Endothelial cell of umbilical vein (primary cell): ENCODE results near the gene ATP9B.

Source experiments
- EZH2 ChIP-seq: IDR thresholded peaks from 2 replicates; pipeline ENCODE4 v1.6.1; 2012; ENCODE audit warnings: borderline replicate concordance, low read depth, mild to moderate bottlenecking, moderate library complexity, low read length, inconsistent platforms; ENCODE audit not compliant: severe bottlenecking
- FOS ChIP-seq: IDR thresholded peaks from 2 replicates; pipeline ENCODE4 v1.6.1; 2011; ENCODE audit warnings: mild to moderate bottlenecking, low read length, moderate library complexity, borderline replicate concordance; ENCODE audit not compliant: insufficient read depth
- POLR2A ChIP-seq: IDR thresholded peaks from 2 replicates; pipeline ENCODE4 v1.6.1; 2012; ENCODE audit warnings: low read depth, mild to moderate bottlenecking, control low read depth, low read length
- POLR2AphosphoS5 ChIP-seq: IDR thresholded peaks from 2 replicates; pipeline ENCODE4 v1.6.1; 2012; ENCODE audit warnings: low read depth, mild to moderate bottlenecking, control low read depth, low read length, moderate library complexity; ENCODE audit not compliant: insufficient read depth
- TF ChIP-seq, protein P1 (sequence below), 2 donors: IDR thresholded peaks; 1 replicate in 1 of 2; 2 replicates in 1 of 2; pipeline ENCODE4 v1.5.1; 2011; ENCODE audit warnings: low read length in 2 of 2, mild to moderate bottlenecking in 2 of 2, moderate library complexity in 2 of 2, control low read depth in 1 of 2, inconsistent platforms in 1 of 2, low read depth in 1 of 2; ENCODE audit not compliant: insufficient read depth in 1 of 2; ENCODE audit errors: extremely low read depth in 1 of 2
- TF ChIP-seq, protein P2 (sequence below): IDR thresholded peaks from 2 replicates; pipeline ENCODE4 v1.6.1; 2011; ENCODE audit not compliant: insufficient read depth, insufficient read length

DNA sequence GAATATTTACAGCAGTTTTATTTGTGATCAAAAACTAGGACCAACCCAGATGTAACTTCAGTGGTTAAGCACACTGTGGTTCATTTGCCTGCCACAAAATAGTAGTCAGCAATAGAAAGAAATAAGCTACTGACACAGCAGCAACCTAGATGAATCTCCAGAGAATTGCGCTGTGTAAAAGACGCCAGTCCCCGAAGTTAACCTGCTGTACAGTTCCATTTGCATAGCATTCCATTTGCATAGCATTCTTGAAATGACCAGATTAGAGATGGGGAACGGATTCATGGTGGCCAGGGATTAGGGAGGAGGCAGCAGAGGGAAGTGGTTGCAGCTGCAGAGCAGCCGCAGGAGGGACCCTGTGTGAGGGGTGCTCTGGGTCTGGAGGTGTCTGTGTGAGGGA is 287.2 kb downstream of the ATP9B start:
- no peak for TF ChIP-seq POLR2A
- TF ChIP-seq, protein P1, sequence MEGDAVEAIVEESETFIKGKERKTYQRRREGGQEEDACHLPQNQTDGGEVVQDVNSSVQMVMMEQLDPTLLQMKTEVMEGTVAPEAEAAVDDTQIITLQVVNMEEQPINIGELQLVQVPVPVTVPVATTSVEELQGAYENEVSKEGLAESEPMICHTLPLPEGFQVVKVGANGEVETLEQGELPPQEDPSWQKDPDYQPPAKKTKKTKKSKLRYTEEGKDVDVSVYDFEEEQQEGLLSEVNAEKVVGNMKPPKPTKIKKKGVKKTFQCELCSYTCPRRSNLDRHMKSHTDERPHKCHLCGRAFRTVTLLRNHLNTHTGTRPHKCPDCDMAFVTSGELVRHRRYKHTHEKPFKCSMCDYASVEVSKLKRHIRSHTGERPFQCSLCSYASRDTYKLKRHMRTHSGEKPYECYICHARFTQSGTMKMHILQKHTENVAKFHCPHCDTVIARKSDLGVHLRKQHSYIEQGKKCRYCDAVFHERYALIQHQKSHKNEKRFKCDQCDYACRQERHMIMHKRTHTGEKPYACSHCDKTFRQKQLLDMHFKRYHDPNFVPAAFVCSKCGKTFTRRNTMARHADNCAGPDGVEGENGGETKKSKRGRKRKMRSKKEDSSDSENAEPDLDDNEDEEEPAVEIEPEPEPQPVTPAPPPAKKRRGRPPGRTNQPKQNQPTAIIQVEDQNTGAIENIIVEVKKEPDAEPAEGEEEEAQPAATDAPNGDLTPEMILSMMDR (IDR thresholded peaks at IDR 0.05; ENCODE audit: extremely low read depth in 1 of 2, insufficient read depth in 1 of 2, low read depth in 1 of 2, low read length in 2 of 2): no peak
- no peak for TF ChIP-seq EZH2
- TF ChIP-seq FOS: no peak
- TF ChIP-seq, protein P2, sequence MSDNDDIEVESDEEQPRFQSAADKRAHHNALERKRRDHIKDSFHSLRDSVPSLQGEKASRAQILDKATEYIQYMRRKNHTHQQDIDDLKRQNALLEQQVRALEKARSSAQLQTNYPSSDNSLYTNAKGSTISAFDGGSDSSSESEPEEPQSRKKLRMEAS: no peak
- TF ChIP-seq POLR2AphosphoS5: no peak
